K562 (cell line): Measurements from ENCODE around the gene LEUTX.

Source experiments
- EP300 ChIP-seq: IDR thresholded peaks from 2 replicates; pipeline ENCODE4 v1.6.1; 2012; ENCODE audit warnings: low read length, improper control_type of control experiment
- NR2C2 ChIP-seq, 2 experiments: fragments of 200-800 bp in 1 of 2; sonication (Bioruptor generic) in 1 of 2; sonication (generic) in 1 of 2; formaldehyde crosslinking in 1 of 2; IDR thresholded peaks; 2 replicates each; pipeline versions ENCODE4 v1.6.1 to v1.8.0; 2016 to 2022; ENCODE audit warnings: mild to moderate bottlenecking in 1 of 2, missing compliant biosample characterization in 1 of 2, missing genetic modification characterization in 1 of 2, missing genetic modification reagents in 1 of 2
- ZNF24 ChIP-seq: fragments of 450-650 bp; IDR thresholded peaks from 2 replicates; pipeline ENCODE4 v1.6.1; 2016

GRCh38 chr19:39831679-39832078, 53.0 kb downstream of the LEUTX start:
- TF ChIP-seq ZNF24 (no peak), NR2C2 (CRISPR knock-in tag; IDR thresholded peaks at IDR 0.05) (no peak), NR2C2 (tag; IDR thresholded peaks at IDR 0.05) (no peak), EP300 (no peak)
